ENCODE data around the gene LILRA5. TPM values are rescaled to one million over a fixed set of nuclear protein-coding genes. Genes with fewer than 3 reads are reported as not detected.

LILRA5 gene
- total RNA-seq, 1 experiment from 2014 or later: not detected

DNA sequence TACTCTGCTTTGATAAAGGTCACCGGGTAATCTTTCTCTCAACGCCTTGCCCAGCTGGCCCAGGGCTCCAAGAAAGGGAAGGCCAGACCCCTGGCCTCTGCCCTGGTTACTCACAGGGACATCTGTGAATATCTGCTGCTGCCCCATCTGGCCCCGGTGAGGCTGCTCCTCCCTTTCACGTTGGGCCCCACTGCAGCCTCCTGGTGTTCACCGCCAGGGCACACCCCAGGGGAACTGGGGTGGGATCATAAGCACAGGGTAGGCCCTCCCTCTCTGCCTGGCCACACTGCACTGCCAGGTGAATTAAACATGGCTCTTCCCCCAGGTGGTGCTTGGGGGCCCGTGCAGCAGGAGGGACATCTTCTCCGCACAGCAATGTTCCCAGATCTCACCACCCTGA is 39.1 kb upstream of the LILRA5 start:
- Histone ChIP-seq H3K79me2 (ENCODE audit: insufficient read depth, low read length) (no peaks in the 10 kb centered on the region), H3K9me3 (ENCODE audit: control insufficient read depth in 1 of 2, insufficient read depth in 1 of 2, low read depth in 1 of 2, low read length in 2 of 2) (no peaks in the 10 kb centered on the region), H3K9me2 (ENCODE audit: insufficient read depth) (no peaks in the 10 kb centered on the region), H3K27me3 (ENCODE audit: insufficient read depth, low read length) (peaks cover 16% of the 10 kb centered on the region; the same call in 1 of the 2 replicates), H3K9ac (ENCODE audit: low read length) (no peak overlapping the region), H4K20me1 (ENCODE audit: insufficient read depth) (no peaks in the 10 kb centered on the region), H3K4me3 (replicated peaks in 1 of 2; ENCODE audit: low read depth in 1 of 2, low read length in 2 of 2) (no peak overlapping the region), H3K36me3 (ENCODE audit: control insufficient read depth in 1 of 2, insufficient read depth in 2 of 2, low read length in 2 of 2) (no peaks in the 10 kb centered on the region), H3K4me2 (ENCODE audit: low read length) (no peak overlapping the region), H3K4me1 (ENCODE audit: control insufficient read depth in 1 of 2, insufficient read depth in 2 of 2, low read length in 2 of 2) (no peaks in the 10 kb centered on the region), H2AFZ (ENCODE audit: low read depth, low read length, poor library complexity, severe bottlenecking) (no peak overlapping the region), H3K27ac (ENCODE audit: low read depth, low read length) (no peak overlapping the region)
- no TSS peak for BruUV-seq (replicated peaks)
- CTCF ChIA-PET: no interaction called here
- RAD21 ChIA-PET (ENCODE audit: low non-redundant PET in 1 of 2, low total read pairs in 2 of 2, uncharacterized antibody in 2 of 2, unreplicated experiment in 2 of 2): no interaction called here
- TF ChIP-seq, protein P1, sequence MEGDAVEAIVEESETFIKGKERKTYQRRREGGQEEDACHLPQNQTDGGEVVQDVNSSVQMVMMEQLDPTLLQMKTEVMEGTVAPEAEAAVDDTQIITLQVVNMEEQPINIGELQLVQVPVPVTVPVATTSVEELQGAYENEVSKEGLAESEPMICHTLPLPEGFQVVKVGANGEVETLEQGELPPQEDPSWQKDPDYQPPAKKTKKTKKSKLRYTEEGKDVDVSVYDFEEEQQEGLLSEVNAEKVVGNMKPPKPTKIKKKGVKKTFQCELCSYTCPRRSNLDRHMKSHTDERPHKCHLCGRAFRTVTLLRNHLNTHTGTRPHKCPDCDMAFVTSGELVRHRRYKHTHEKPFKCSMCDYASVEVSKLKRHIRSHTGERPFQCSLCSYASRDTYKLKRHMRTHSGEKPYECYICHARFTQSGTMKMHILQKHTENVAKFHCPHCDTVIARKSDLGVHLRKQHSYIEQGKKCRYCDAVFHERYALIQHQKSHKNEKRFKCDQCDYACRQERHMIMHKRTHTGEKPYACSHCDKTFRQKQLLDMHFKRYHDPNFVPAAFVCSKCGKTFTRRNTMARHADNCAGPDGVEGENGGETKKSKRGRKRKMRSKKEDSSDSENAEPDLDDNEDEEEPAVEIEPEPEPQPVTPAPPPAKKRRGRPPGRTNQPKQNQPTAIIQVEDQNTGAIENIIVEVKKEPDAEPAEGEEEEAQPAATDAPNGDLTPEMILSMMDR (IDR thresholded peaks at IDR 0.05 in 2 of 3, conservative IDR thresholded peaks at IDR 0.05 in 1 of 3; ENCODE audit: borderline replicate concordance in 1 of 3, insufficient read depth in 1 of 3, low read depth in 2 of 3, low read length in 2 of 3): no peak
- TF ChIP-seq ELF1 (IDR thresholded peaks at IDR 0.05; ENCODE audit: borderline replicate concordance, low read depth) (no peak), POLR2A (IDR thresholded peaks at IDR 0.05; ENCODE audit: borderline replicate concordance, extremely low read depth, insufficient read depth, insufficient read length) (no peak), YY1 (IDR thresholded peaks at IDR 0.05; ENCODE audit: extremely low read depth, insufficient replicate concordance, low read depth, low read length) (no peak), RAD21 (IDR thresholded peaks at IDR 0.05; ENCODE audit: low read depth) (no peak), EZH2 (IDR thresholded peaks at IDR 0.05) (no peak), SP1 (IDR thresholded peaks at IDR 0.05; ENCODE audit: low read depth) (no peak), CBX3 (IDR thresholded peaks at IDR 0.05; ENCODE audit: low read depth) (no peak), TCF7L2 (IDR thresholded peaks at IDR 0.05; ENCODE audit: borderline replicate concordance, extremely low read depth, insufficient read depth, insufficient read length) (no peak), CEBPB (IDR thresholded peaks at IDR 0.05; ENCODE audit: low read depth) (no peak), POLR2AphosphoS5 (IDR thresholded peaks at IDR 0.05; ENCODE audit: low read depth, low read length) (no peak), EGR1 (IDR thresholded peaks at IDR 0.05; ENCODE audit: low read depth) (no peak), JUND (IDR thresholded peaks at IDR 0.05) (no peak)
- TF ChIP-seq, protein P2, sequence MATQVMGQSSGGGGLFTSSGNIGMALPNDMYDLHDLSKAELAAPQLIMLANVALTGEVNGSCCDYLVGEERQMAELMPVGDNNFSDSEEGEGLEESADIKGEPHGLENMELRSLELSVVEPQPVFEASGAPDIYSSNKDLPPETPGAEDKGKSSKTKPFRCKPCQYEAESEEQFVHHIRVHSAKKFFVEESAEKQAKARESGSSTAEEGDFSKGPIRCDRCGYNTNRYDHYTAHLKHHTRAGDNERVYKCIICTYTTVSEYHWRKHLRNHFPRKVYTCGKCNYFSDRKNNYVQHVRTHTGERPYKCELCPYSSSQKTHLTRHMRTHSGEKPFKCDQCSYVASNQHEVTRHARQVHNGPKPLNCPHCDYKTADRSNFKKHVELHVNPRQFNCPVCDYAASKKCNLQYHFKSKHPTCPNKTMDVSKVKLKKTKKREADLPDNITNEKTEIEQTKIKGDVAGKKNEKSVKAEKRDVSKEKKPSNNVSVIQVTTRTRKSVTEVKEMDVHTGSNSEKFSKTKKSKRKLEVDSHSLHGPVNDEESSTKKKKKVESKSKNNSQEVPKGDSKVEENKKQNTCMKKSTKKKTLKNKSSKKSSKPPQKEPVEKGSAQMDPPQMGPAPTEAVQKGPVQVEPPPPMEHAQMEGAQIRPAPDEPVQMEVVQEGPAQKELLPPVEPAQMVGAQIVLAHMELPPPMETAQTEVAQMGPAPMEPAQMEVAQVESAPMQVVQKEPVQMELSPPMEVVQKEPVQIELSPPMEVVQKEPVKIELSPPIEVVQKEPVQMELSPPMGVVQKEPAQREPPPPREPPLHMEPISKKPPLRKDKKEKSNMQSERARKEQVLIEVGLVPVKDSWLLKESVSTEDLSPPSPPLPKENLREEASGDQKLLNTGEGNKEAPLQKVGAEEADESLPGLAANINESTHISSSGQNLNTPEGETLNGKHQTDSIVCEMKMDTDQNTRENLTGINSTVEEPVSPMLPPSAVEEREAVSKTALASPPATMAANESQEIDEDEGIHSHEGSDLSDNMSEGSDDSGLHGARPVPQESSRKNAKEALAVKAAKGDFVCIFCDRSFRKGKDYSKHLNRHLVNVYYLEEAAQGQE (IDR thresholded peaks at IDR 0.05; ENCODE audit: low read depth): no peak
- TF ChIP-seq, protein P3, sequence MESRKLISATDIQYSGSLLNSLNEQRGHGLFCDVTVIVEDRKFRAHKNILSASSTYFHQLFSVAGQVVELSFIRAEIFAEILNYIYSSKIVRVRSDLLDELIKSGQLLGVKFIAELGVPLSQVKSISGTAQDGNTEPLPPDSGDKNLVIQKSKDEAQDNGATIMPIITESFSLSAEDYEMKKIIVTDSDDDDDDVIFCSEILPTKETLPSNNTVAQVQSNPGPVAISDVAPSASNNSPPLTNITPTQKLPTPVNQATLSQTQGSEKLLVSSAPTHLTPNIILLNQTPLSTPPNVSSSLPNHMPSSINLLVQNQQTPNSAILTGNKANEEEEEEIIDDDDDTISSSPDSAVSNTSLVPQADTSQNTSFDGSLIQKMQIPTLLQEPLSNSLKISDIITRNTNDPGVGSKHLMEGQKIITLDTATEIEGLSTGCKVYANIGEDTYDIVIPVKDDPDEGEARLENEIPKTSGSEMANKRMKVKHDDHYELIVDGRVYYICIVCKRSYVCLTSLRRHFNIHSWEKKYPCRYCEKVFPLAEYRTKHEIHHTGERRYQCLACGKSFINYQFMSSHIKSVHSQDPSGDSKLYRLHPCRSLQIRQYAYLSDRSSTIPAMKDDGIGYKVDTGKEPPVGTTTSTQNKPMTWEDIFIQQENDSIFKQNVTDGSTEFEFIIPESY (IDR thresholded peaks at IDR 0.05; ENCODE audit: extremely low read depth, insufficient replicate concordance, low read length): no peak
- intact Hi-C loops (cut with micrococcal nuclease): no loop called here
- DNase-seq (ENCODE audit: low read depth, low spot score) (no peak), ATAC-seq (no peak)
- POLR2A ChIA-PET: no interaction called here
